Stimulated activated CD4-positive, alpha-beta T cell treated with anti-CD3 and anti-CD28 coated beads, TNF-alpha, amount 100 ng/mL, for 1 hour (primary cell): ENCODE results near the gene PIP5KL1.
"Not testable (repeated sequence)": the region's sequence is repeated elsewhere in the genome, so short reads cannot be mapped to it uniquely, and the experiment has no call there.

Experiments
- DNase-seq, 3 donors: peaks; one replicate each; pipeline ENCODE4 v3.0.0-alpha.2; 2020; ENCODE audit warnings: low read depth in 3 of 3, low spot score in 1 of 3

The PIP5KL1 gene

DNA sequence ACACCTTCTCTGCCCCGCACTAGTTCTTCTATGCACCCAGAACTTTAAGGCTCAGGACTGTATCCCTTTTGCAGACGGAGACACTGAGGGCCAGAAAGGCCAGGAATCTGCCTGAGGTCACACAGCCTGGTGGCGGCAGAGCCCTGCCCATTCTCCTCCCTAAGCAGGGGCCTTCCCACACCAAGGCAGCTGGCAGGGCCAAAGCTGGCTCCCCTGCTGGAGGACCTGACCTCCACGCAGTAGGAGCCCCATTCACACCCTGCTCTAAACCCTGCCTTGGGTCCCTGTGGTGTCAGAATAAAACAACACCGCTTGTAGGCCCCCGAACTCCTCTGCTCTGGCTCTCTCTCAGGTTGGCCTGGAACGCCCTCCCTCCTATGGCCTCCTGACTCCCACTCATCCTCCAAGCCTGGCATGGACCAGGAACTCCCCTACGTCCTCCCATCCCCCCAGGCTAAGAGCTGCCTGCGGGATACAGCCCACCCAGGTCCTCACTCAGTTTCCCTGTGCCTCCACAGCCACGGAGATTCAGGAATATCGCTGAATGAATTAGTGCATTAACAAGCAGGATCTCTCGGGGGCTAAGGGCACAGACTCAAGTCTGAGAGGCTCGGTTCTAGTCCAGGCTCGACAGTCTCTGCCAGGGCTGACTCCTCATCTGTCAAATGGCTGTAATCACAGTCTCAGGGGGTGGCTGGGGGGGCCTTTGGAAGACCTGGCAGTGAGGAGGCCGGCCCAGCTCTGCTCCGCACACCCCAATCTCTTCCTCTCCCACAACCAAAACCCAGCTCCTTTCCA, 34.0 kb downstream of the PIP5KL1 start:
- no peak for DNase-seq

DNA sequence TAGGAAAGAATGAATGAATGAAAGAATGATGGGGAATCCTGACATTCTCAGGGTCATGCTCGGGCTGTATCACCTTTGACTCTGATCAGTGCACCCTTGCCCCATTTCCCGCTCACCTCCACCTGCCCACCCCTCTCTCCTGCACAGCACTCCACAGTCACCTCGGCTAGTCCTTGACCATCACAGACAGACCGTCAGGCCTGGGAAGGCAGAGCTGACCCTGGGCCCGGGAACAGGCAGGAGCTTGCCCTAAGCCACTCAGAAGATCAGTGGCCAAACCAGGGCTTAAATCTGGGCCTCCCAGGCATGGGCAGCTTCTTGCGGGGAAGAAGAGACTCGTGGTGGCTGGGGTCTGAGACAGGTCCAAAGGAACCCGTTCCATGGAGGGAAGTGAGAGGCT, 34.8 kb downstream of the PIP5KL1 start:
- DNase-seq: no peak

DNA sequence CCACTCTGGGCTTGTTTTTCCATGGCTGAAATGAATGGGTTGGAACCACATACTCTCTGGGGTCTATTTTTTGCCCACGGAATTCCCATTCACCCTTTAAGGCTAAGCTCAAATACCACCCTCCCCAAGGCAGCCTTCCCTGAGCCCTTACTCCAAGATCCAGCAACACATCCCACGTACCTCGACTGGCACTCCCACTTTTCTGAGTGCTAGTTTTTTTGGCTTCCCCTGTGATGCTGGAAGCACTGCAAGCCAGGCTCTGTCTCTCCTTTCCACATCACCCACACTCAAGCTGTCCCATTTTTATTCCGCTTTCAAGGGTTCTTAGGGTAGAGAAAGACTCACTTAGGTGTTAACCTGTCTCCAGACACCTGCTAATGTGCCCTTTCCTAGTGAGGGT, 37.2 kb downstream of the PIP5KL1 start:
- DNase-seq: no peak

DNA sequence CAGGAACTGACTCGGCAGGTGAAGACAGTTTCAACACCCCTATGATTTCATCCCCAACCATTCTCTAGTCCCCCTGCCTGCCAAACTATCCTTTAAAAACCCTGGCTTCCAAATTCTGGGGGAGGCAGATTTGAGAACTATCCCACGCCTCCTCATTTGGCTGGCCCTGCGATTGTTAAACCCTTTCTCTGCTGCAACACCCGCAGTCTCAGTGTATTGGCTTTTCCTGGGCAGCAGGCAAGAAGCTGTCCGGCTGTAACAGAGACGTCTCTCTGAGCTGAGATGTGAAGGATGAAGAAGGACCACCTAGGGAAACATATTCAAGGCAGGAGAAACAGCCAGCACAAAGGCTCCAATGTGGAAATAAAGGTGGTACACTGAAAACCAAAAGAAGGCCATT, 37.7 kb downstream of the PIP5KL1 start:
- no peak for DNase-seq

DNA sequence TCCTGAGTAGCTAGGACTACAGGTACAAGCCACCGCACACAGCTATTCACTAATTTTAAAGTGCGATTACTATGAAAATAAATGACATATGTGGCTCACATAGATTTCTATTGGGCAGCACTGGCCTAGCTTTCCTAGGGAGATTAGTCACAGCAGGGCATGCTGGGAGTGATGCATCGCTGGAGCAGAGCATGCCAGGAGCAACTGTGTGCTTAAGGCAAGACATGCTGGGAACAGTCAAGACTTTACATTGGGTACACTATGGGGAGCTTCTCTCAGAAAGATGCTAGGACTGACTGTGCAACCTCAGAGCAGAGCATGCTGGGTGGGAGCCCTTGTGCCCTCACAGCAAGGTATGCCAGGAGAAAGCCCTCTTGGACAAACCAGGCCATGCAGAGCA, 40.5 kb downstream of the PIP5KL1 start:
- DNase-seq: no peak

GRCh38 chr9:127887792-127888191, 42.8 kb downstream of the PIP5KL1 start:
- no peak for DNase-seq

- no peak for DNase-seq
Measured at GRCh38 chr9:127886401-127886972, 44.1 kb downstream of the PIP5KL1 start.

DNA sequence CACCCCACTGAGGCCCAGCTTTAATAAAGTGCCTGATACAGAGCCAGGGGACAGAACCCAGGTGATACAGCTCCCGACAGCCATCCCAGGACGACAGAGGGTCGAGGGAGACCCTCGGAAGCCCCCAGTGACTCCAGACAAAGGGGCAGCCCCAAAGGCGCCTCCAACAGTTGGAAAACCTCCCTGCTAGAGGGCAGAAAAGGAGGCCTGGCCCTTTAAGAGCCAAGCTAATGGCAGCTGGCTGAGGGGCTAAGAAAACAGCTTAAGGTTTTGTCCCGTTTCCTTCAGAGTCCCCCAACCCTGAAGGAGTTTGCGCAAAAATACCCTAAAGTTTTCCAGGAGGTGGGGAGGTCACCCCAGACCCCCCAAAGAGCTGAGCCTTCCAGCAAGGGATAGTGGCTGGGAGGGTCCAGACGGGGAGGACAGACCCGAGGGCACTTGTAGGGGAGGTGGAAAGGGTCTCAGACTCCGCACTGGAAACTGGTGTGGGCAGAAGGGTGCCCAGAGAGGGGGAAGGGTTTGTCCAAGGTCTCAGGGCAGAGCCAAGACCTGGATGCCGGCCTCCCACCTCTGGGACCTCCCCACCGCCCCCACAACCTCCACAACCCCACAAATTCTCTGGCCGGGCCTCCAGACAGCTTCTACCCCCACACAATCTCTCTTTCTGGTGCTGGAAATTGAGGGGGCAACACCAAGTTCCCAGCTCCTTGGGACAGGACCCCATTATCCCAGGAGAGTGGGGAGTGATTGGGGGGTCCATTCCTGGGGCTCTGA, 44.9 kb downstream of the PIP5KL1 start:
- no peak for DNase-seq

DNA sequence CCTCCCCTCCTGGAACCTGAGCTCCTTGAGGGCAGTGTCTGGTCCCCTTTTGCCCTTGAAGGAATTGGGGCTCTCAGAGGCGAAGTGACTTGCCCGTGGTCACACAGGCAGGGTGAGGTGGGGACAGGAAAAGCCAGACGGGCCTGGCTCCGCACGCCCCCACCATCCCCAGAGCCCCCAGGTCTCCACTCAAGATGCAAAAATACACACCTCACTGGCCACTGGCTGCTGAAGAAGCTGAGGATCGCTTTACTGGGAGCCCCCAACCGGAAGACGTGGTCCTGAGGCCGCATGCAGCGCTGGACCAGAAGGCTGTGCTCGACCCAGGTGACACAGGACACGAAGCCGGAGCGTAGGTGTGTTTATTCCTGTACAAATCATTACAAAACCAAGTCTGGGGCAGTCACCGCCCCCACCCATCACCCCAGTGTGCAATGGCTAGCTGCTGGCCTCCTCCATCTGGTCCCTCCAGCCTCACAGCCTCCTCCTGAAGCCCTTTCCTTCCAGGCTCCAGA, 45.5 kb downstream of the PIP5KL1 start:
- DNase-seq: no peak

GRCh38 chr9:127884427-127884911, 46.1 kb downstream of the PIP5KL1 start:
- no peak for DNase-seq

DNA sequence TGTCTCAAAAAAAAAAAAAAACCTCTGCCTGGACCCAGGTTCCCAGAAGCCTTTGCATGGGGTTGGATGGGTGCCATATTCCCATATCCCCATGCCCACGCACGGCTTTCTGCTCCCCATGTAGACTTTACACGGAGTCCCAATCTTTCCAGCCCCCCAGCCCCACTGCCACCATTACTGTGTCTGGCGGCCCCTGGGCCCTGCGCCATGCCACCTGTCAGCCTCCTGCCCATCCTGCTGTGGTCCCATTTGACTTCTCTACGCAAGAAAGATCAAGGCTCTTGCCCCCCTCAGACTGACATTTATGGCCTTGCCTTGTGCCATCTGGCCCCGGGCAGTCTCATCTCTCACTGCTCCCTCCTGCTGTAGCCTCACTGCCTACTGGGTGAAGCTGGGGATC, 46.6 kb downstream of the PIP5KL1 start:
- no peak for DNase-seq

- DNase-seq: not testable (repeated sequence)
Measured at GRCh38 chr9:127881715-127882114, 48.9 kb downstream of the PIP5KL1 start.

GRCh38 chr9:127880143-127880542, 50.4 kb downstream of the PIP5KL1 start:
- no peak for DNase-seq

GRCh38 chr9:127878652-127879390, 51.8 kb downstream of the PIP5KL1 start:
- no peak for DNase-seq

DNA sequence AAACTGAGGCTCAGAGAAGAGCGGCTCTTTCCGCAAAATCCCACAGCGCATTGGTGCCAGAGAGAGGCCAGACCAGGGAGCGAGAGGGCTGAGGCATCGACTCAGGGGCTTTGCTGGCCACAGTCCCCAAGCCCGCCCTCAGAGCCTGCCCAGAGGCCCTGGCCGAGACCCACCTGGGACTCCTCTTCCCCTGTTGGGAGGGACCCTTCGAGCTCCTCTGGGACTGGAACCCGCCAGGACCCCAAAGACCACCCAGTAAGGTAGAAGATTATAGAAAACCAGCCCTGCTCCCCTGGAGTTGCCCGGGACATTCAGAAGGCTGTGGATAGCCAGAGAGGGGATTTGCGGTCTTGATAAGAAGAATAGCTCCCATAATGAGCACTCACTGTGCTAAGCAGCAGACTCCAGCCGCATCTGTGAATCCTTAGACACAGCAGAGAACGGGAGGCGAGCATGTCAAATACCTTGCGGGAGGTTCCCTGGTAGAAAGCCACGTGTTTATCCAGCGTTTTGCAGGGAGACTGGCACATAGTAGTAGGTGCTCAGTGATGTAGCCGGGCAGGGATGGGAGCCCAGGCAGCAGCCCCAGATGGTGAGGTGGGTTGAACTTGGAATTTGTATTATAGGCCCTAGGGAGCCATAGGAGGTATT, 52.5 kb downstream of the PIP5KL1 start:
- no peak for DNase-seq

DNA sequence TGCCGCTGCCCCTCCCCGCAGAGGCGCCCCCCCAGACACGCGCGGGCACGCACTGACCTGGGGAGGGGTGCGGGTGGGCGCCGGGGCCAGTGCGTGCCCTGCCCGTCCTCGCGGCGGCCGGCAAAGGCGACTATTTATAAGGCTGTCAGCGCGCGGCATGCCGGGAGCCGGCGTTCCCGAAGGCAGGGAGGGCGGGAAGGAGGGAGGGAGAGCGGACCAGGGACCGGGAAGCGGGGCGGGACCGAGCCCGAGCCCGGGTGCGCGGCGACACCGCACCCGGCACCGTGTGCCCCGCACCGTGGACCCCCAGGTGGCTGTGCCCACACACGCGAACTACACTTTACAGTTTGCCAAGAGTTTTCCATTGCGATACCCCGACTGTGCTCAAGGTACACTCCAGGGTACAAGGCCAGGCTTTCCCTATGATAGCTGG, 53.0 kb downstream of the PIP5KL1 start, which contains the start of gene AK1:
Gene AK1 (minus strand): TSS at position 110 of the 433 bp plus-strand sequence. CDS start 3,058 bp downstream, outside the sequence.
- no peak for DNase-seq

DNA sequence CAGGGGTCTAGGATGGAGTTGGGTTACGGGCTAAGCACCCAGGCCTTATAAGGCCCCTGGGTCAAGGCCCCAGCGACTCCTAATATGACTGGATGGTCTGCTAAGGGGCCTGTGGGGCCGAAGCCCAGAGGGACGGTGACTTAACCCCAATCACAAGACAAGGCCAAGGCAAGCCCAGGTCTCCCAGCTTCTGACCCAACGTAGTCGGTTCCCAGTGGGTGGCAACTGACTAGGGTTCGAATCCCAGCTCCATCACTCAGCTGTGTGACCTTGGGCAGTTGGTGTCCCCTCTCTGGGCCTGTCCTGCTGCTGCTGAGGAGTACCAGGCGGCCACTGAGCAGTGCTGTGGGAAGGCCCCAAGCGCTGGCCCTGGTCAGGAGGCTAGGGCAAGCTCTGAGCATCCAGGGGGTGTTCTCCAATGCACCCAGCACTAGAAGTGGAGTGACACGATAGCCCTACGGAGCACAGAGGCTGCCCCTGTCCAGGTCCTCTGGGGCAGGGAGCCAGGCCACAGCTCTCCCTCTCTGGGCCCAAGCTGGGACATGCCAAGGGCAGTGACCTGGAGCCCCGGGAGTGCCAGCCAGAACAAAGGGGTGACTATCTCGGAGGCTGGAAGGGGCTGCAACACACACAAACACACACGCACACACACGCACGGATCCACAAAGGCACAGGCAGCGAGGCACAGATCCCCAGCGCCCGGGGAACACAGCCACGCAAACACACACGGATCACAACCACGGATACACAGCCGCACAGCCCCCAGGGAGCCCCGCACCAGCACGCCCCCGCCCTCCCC, 53.6 kb downstream of the PIP5KL1 start:
- DNase-seq: no peak

GRCh38 chr9:127876026-127876763, 54.4 kb downstream of the PIP5KL1 start:
- DNase-seq: no peak
